GM23338 (cell line): Measurements from ENCODE around the gene TAOK3. TPM values are rescaled to one million over a fixed set of nuclear protein-coding genes. Genes with fewer than 3 reads are reported as not detected.

Experiments
- ATAC-seq: fragments of 200-7000 bp; cut with Tn5 transposase; 3 replicates; pipeline ENCODE4 v1.9.1; 2020
- DNase-seq: peaks from one replicate; pipeline ENCODE4 v3.0.0-alpha.2; 2015; ENCODE audit warnings: low spot score
- H2AFZ ChIP-seq: fragments of 200-600 bp; sonication (generic); 2 replicates; pipeline ENCODE4 v1.8.0; 2016; ENCODE audit warnings: antibody characterized with exemption, mild to moderate bottlenecking, moderate library complexity
- H3F3A ChIP-seq: fragments of 200-600 bp; sonication (generic); replicated peaks from 2 replicates; pipeline ENCODE4 v1.8.0; 2017; ENCODE audit warnings: antibody characterized with exemption, mixed run types, low read depth
- H3K27ac ChIP-seq: fragments of 200-600 bp; sonication (generic); 2 replicates; pipeline ENCODE4 v1.6.1; 2016; ENCODE audit warnings: low read depth
- H3K27me3 ChIP-seq: fragments of 200-600 bp; sonication (generic); 2 replicates; pipeline ENCODE4 v1.8.0; 2016; ENCODE audit warnings: mild to moderate bottlenecking, mixed run types, moderate library complexity; ENCODE audit not compliant: insufficient read depth
- H3K36me3 ChIP-seq: fragments of 200-600 bp; sonication (generic); 2 replicates; pipeline ENCODE4 v1.8.0; 2016; ENCODE audit warnings: mild to moderate bottlenecking; ENCODE audit not compliant: insufficient read depth
- H3K4me1 ChIP-seq: fragments of 200-600 bp; sonication (generic); 2 replicates; pipeline ENCODE4 v1.8.0; 2016; ENCODE audit warnings: mild to moderate bottlenecking, moderate library complexity; ENCODE audit not compliant: insufficient read depth
- H3K4me2 ChIP-seq: fragments of 200-600 bp; sonication (generic); 2 replicates; pipeline ENCODE4 v1.7.1; 2017; ENCODE audit warnings: mixed run types
- H3K4me3 ChIP-seq: fragments of 200-600 bp; sonication (generic); 2 replicates; pipeline ENCODE4 v1.6.1; 2016; ENCODE audit warnings: mixed run types
- H3K79me2 ChIP-seq: fragments of 200-600 bp; sonication (generic); replicated peaks from 2 replicates; pipeline ENCODE4 v1.8.0; 2017; ENCODE audit warnings: mild to moderate bottlenecking; ENCODE audit not compliant: insufficient read depth
- H3K9me2 ChIP-seq: fragments of 200-600 bp; sonication (generic); 2 replicates; pipeline ENCODE4 v1.8.0; 2017; ENCODE audit not compliant: insufficient read depth
- H4K20me1 ChIP-seq: fragments of 200-600 bp; sonication (generic); replicated peaks from 2 replicates; pipeline ENCODE4 v1.8.0; 2017; ENCODE audit warnings: mild to moderate bottlenecking; ENCODE audit not compliant: insufficient read depth
- H3K27ac Mint-ChIP-seq: 2 replicates; pipeline ENCODE4 v1.8.0; 2020; ENCODE audit warnings: inconsistent platforms, mild to moderate bottlenecking, moderate library complexity, mixed read lengths
- H3K27me3 Mint-ChIP-seq: 3 replicates; pipeline ENCODE4 v1.8.0; 2022; ENCODE audit warnings: low read depth, mild to moderate bottlenecking, moderate library complexity, mixed read lengths, inconsistent platforms; ENCODE audit not compliant: insufficient read depth, poor library complexity
- H3K36me3 Mint-ChIP-seq: 3 replicates; pipeline ENCODE4 v1.8.0; 2021; ENCODE audit warnings: low read depth, mild to moderate bottlenecking, inconsistent platforms, moderate library complexity, mixed read lengths
- H3K4me1 Mint-ChIP-seq: 3 replicates; pipeline ENCODE4 v1.8.0; 2020; ENCODE audit warnings: mild to moderate bottlenecking, inconsistent platforms, mixed read lengths
- H3K4me3 Mint-ChIP-seq: 3 replicates; pipeline ENCODE4 v1.8.0; 2021; ENCODE audit warnings: moderate library complexity, mild to moderate bottlenecking, inconsistent platforms, mixed read lengths
- H3K9me3 Mint-ChIP-seq: 3 replicates; pipeline ENCODE4 v1.8.0; 2020; ENCODE audit warnings: moderate library complexity, mild to moderate bottlenecking, inconsistent platforms, mixed read lengths
- CREB1 ChIP-seq: fragments of 250-450 bp; sonication (Bioruptor Pico); IDR thresholded peaks from 2 replicates; pipeline ENCODE4 v1.5.0; 2020; ENCODE audit warnings: low read depth, mild to moderate bottlenecking, moderate library complexity
- EZH2 ChIP-seq: fragments of 200-600 bp; sonication (generic); IDR thresholded peaks from one replicate; pipeline ENCODE4 v1.8.0; 2017; ENCODE audit warnings: antibody characterized with exemption, mild to moderate bottlenecking, low read depth; ENCODE audit not compliant: unreplicated experiment
- EZH2phosphoT487 ChIP-seq: fragments of 200-600 bp; sonication (generic); IDR thresholded peaks from one replicate; pipeline ENCODE4 v1.8.1; 2018; ENCODE audit warnings: antibody characterized with exemption; ENCODE audit not compliant: unreplicated experiment
- JUNB ChIP-seq: IDR thresholded peaks from one replicate; pipeline ENCODE4 v1.6.1; 2016; ENCODE audit warnings: antibody characterized with exemption; ENCODE audit not compliant: unreplicated experiment
- NANOG ChIP-seq: IDR thresholded peaks from 2 replicates; pipeline ENCODE4 v1.6.1; 2016; ENCODE audit warnings: antibody characterized with exemption, borderline replicate concordance
- POLR2AphosphoS5 ChIP-seq: IDR thresholded peaks from 2 replicates; pipeline ENCODE4 v1.6.1; 2016; ENCODE audit warnings: antibody characterized with exemption, low read depth
- STAT1 ChIP-seq: IDR thresholded peaks from one replicate; pipeline ENCODE4 v1.6.1; 2016; ENCODE audit warnings: antibody characterized with exemption; ENCODE audit not compliant: unreplicated experiment
- ZNF114 ChIP-seq: fragments of 250-450 bp; sonication (Bioruptor Pico); IDR thresholded peaks from 2 replicates; pipeline ENCODE4 v1.5.0; 2020; ENCODE audit warnings: mild to moderate bottlenecking, moderate library complexity
- ZNF331 ChIP-seq: fragments of 250-450 bp; sonication (Bioruptor Pico); IDR thresholded peaks from 2 replicates; pipeline ENCODE4 v1.5.0; 2020; ENCODE audit warnings: low read depth, mild to moderate bottlenecking, moderate library complexity
- polyA plus RNA-seq: library from polyadenylated mRNA; unstranded; fragments of >200 nt; fragmentation: Nextera tagmentation; extraction: Ambion mirVana; gene quantifications from 2 replicates; pipeline ENCODE4 v1.2.1, GENCODE V29; 2016
- total RNA-seq: library from RNA; depleted of rRNA; stranded (reverse); fragments of >200 nt; shearing (Covaris generic); gene quantifications from 2 replicates; pipeline ENCODE4 v1.2.3, GENCODE V29; 2014
- TF ChIP-seq, protein P1 (sequence below): IDR thresholded peaks from 2 replicates; pipeline ENCODE4 v1.6.1; 2016; ENCODE audit warnings: antibody characterized with exemption
- TF ChIP-seq, protein P2 (sequence below), 2 experiments: fragments of 200-600 bp in 1 of 2; sonication (generic) in 1 of 2; conservative IDR thresholded peaks; 2 replicates each; pipeline versions ENCODE4 v1.5.1 to v1.6.1; 2016 to 2017; ENCODE audit warnings: antibody characterized with exemption in 2 of 2, low read depth in 2 of 2, mild to moderate bottlenecking in 2 of 2, moderate library complexity in 1 of 2
- TF ChIP-seq, protein P3 (sequence below): fragments of 250-450 bp; sonication (Bioruptor Pico); IDR thresholded peaks from 2 replicates; pipeline ENCODE4 v1.5.0; 2020; ENCODE audit warnings: mild to moderate bottlenecking, moderate library complexity
- TF ChIP-seq, protein P4 (sequence below): IDR thresholded peaks from one replicate; pipeline ENCODE4 v1.6.1; 2018; ENCODE audit warnings: antibody characterized with exemption; ENCODE audit not compliant: unreplicated experiment

The TAOK3 gene
- total and polyA plus RNA-seq, 2 experiments from 2014 or later = 7.6 to 20.4 TPM

DNA sequence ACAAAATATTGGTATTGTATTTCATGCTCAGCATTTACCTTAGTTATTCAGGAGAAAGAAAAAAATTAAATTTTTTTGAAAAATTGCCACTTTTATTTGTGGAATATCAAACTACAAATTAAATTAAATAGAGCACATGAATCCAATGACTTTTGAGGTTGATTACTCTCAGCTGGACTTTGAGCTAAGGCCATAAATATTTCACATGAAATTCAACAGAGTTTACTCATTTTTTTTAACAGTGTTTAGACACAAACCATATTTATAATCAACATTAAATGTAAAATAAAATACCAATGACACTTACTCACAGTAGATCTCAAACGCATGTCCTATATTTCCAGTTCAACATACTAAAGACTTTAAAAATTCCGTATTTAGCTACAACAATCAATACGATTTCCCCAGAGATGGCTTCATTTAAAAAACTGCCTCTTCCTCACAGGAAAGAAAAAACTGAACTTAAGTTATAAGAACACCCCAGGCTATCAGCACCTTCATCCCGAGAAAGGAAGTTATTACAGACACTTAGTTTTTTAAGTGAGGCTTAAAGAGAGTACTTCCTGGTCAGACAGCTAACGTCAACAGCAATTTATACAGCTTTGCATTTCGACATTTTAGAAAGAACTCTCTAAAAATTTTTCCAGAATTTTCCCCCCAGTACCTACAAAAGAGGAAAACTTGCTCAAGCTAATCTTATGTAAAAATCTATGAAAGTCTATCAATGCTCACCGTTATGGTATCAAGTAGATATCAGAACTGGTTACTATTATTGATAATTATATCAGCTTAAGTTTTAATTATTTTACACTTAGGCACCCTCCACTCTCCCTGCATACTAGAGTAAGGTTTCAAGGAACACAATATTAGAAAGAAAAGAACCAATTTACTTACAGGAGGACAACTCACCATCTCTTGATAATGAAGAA, 13.8 kb downstream of the TAOK3 start:
- ATAC-seq = no peak

More for the DNA sequence above, 13.8 kb downstream of the TAOK3 start:
- Histone ChIP-seq H3K9me2 (no peaks in the 10 kb centered on the region), H3K27me3 (no peaks in the 10 kb centered on the region), H3K4me1 (peaks cover 13% of the 10 kb centered on the region; the same call in 1 of the 2 replicates), H3K27ac (no peak overlapping the region), H3K79me2 (no peaks in the 10 kb centered on the region), H3K4me2 (no peak overlapping the region), H4K20me1 (no peaks in the 10 kb centered on the region), H3K4me3 (no peak overlapping the region), H3F3A (no peaks in the 10 kb centered on the region), H3K36me3 (no peaks in the 10 kb centered on the region), H2AFZ (no peak overlapping the region)
- Mint-ChIP-seq H3K27ac (peak overlapping the region; percentile 3; the same call in 1 of the 2 replicates), H3K36me3 (peaks cover 6% of the 10 kb centered on the region), H3K4me3 (no peak overlapping the region), H3K9me3 (peaks cover 5% of the 10 kb centered on the region), H3K4me1 (peaks cover 9% of the 10 kb centered on the region), H3K27me3 (no peaks in the 10 kb centered on the region)
- TF ChIP-seq STAT1 (no peak), EZH2phosphoT487 (no peak), EZH2 (no peak), ZNF331 (no peak), JUNB (no peak), NANOG (no peak), ZNF114 (CRISPR knock-in tag) (no peak), CREB1 (CRISPR knock-in tag) (no peak), POLR2AphosphoS5 (no peak)
- TF ChIP-seq, protein P1, sequence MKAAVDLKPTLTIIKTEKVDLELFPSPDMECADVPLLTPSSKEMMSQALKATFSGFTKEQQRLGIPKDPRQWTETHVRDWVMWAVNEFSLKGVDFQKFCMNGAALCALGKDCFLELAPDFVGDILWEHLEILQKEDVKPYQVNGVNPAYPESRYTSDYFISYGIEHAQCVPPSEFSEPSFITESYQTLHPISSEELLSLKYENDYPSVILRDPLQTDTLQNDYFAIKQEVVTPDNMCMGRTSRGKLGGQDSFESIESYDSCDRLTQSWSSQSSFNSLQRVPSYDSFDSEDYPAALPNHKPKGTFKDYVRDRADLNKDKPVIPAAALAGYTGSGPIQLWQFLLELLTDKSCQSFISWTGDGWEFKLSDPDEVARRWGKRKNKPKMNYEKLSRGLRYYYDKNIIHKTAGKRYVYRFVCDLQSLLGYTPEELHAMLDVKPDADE = no peak
- TF ChIP-seq, protein P2, sequence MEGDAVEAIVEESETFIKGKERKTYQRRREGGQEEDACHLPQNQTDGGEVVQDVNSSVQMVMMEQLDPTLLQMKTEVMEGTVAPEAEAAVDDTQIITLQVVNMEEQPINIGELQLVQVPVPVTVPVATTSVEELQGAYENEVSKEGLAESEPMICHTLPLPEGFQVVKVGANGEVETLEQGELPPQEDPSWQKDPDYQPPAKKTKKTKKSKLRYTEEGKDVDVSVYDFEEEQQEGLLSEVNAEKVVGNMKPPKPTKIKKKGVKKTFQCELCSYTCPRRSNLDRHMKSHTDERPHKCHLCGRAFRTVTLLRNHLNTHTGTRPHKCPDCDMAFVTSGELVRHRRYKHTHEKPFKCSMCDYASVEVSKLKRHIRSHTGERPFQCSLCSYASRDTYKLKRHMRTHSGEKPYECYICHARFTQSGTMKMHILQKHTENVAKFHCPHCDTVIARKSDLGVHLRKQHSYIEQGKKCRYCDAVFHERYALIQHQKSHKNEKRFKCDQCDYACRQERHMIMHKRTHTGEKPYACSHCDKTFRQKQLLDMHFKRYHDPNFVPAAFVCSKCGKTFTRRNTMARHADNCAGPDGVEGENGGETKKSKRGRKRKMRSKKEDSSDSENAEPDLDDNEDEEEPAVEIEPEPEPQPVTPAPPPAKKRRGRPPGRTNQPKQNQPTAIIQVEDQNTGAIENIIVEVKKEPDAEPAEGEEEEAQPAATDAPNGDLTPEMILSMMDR (conservative IDR thresholded peaks at IDR 0.05; ENCODE audit: low read depth in 2 of 2) = no peak
- TF ChIP-seq, protein P3, sequence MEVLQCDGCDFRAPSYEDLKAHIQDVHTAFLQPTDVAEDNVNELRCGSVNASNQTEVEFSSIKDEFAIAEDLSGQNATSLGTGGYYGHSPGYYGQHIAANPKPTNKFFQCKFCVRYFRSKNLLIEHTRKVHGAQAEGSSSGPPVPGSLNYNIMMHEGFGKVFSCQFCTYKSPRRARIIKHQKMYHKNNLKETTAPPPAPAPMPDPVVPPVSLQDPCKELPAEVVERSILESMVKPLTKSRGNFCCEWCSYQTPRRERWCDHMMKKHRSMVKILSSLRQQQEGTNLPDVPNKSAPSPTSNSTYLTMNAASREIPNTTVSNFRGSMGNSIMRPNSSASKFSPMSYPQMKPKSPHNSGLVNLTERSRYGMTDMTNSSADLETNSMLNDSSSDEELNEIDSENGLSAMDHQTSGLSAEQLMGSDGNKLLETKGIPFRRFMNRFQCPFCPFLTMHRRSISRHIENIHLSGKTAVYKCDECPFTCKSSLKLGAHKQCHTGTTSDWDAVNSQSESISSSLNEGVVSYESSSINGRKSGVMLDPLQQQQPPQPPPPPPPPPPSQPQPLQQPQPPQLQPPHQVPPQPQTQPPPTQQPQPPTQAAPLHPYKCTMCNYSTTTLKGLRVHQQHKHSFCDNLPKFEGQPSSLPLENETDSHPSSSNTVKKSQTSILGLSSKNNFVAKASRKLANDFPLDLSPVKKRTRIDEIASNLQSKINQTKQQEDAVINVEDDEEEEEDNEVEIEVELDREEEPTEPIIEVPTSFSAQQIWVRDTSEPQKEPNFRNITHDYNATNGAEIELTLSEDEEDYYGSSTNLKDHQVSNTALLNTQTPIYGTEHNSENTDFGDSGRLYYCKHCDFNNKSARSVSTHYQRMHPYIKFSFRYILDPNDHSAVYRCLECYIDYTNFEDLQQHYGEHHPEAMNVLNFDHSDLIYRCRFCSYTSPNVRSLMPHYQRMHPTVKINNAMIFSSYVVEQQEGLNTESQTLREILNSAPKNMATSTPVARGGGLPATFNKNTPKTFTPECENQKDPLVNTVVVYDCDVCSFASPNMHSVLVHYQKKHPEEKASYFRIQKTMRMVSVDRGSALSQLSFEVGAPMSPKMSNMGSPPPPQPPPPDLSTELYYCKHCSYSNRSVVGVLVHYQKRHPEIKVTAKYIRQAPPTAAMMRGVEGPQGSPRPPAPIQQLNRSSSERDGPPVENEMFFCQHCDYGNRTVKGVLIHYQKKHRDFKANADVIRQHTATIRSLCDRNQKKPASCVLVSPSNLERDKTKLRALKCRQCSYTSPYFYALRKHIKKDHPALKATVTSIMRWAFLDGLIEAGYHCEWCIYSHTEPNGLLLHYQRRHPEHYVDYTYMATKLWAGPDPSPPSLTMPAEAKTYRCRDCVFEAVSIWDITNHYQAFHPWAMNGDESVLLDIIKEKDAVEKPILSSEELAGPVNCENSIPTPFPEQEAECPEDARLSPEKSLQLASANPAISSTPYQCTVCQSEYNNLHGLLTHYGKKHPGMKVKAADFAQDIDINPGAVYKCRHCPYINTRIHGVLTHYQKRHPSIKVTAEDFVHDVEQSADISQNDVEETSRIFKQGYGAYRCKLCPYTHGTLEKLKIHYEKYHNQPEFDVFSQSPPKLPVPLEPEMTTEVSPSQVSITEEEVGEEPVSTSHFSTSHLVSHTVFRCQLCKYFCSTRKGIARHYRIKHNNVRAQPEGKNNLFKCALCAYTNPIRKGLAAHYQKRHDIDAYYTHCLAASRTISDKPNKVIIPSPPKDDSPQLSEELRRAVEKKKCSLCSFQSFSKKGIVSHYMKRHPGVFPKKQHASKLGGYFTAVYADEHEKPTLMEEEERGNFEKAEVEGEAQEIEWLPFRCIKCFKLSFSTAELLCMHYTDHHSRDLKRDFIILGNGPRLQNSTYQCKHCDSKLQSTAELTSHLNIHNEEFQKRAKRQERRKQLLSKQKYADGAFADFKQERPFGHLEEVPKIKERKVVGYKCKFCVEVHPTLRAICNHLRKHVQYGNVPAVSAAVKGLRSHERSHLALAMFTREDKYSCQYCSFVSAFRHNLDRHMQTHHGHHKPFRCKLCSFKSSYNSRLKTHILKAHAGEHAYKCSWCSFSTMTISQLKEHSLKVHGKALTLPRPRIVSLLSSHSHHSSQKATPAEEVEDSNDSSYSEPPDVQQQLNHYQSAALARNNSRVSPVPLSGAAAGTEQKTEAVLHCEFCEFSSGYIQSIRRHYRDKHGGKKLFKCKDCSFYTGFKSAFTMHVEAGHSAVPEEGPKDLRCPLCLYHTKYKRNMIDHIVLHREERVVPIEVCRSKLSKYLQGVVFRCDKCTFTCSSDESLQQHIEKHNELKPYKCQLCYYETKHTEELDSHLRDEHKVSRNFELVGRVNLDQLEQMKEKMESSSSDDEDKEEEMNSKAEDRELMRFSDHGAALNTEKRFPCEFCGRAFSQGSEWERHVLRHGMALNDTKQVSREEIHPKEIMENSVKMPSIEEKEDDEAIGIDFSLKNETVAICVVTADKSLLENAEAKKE (CRISPR knock-in tag) = no peak
- TF ChIP-seq, protein P4, sequence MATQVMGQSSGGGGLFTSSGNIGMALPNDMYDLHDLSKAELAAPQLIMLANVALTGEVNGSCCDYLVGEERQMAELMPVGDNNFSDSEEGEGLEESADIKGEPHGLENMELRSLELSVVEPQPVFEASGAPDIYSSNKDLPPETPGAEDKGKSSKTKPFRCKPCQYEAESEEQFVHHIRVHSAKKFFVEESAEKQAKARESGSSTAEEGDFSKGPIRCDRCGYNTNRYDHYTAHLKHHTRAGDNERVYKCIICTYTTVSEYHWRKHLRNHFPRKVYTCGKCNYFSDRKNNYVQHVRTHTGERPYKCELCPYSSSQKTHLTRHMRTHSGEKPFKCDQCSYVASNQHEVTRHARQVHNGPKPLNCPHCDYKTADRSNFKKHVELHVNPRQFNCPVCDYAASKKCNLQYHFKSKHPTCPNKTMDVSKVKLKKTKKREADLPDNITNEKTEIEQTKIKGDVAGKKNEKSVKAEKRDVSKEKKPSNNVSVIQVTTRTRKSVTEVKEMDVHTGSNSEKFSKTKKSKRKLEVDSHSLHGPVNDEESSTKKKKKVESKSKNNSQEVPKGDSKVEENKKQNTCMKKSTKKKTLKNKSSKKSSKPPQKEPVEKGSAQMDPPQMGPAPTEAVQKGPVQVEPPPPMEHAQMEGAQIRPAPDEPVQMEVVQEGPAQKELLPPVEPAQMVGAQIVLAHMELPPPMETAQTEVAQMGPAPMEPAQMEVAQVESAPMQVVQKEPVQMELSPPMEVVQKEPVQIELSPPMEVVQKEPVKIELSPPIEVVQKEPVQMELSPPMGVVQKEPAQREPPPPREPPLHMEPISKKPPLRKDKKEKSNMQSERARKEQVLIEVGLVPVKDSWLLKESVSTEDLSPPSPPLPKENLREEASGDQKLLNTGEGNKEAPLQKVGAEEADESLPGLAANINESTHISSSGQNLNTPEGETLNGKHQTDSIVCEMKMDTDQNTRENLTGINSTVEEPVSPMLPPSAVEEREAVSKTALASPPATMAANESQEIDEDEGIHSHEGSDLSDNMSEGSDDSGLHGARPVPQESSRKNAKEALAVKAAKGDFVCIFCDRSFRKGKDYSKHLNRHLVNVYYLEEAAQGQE = no peak
- DNase-seq = no peak
